ENCODE results near the gene TTK. TPM values are rescaled to one million over a fixed set of nuclear protein-coding genes. Genes with fewer than 3 reads are reported as not detected.

The TTK gene
- total RNA-seq, result 1.4 and 34.1 TPM in 2 replicates

GRCh38 chr6:80004173-80005072 is at the start of gene TTK:
TSS of gene TTK (plus strand) at chr6:80004649. CDS start at chr6:80005844, 1,195 bp downstream.

Other genes starting within 250 kb of the TTK start
- 1.3 and 2.2 TPM in 2 replicates for gene ELOVL4, start 57.1 kb upstream of the TTK start, total RNA-seq
- 8.8 and 15.8 TPM in 2 replicates for gene BCKDHB, start 102.0 kb downstream of the TTK start, total RNA-seq